WTC11 (cell line): ENCODE results near the gene TMEM120A. TPM values are rescaled to one million over a fixed set of nuclear protein-coding genes. Genes with fewer than 3 reads are reported as not detected.

Experiments used
- ATAC-seq: fragments of 200-7000 bp; cut with Tn5 transposase; 2 replicates; pipeline ENCODE4 v1.10.0; 2021; ENCODE audit warnings: mild to moderate bottlenecking, moderate library complexity
- Bru-seq: library from RNA; stranded (reverse); fragments of 400-500 nt; gene quantifications from one replicate; lab custom pipeline; 2021; lab: Mats Ljungman, UMichigan
- CTCF ChIA-PET: fragments of 300-600 bp; sonication (Branson Sonifier 250); formaldehyde crosslinking; loops from one replicate; lab custom pipeline; 2021; ENCODE audit warnings: antibody characterized with exemption; lab: Charles Lee
- POLR2A ChIA-PET: fragments of 350-600 bp; sonication (Branson Sonifier 250); formaldehyde crosslinking; loops from one replicate; lab custom pipeline; 2021; ENCODE audit warnings: antibody characterized with exemption; lab: Charles Lee
- DNase-seq: peaks from one replicate; pipeline ENCODE4 v3.0.0; 2021; ENCODE audit warnings: low spot score
- H3K27ac Mint-ChIP-seq: 2 replicates; pipeline ENCODE4 v1.8.0; 2021; ENCODE audit warnings: mixed read lengths
- H3K27me3 Mint-ChIP-seq: 2 replicates; pipeline ENCODE4 v1.8.0; 2021; ENCODE audit warnings: low read depth, mild to moderate bottlenecking, moderate library complexity, mixed read lengths
- H3K36me3 Mint-ChIP-seq: 2 replicates; pipeline ENCODE4 v1.8.0; 2021; ENCODE audit warnings: mixed read lengths
- H3K4me1 Mint-ChIP-seq: 2 replicates; pipeline ENCODE4 v1.8.0; 2022; ENCODE audit warnings: mixed read lengths
- H3K4me3 Mint-ChIP-seq: 2 replicates; pipeline ENCODE4 v1.8.0; 2021; ENCODE audit warnings: mild to moderate bottlenecking, moderate library complexity, mixed read lengths
- H3K9me3 Mint-ChIP-seq: 2 replicates; pipeline ENCODE4 v1.8.0; 2021; ENCODE audit warnings: mixed read lengths
- ATF1 ChIP-seq: sonication (generic); formaldehyde crosslinking; IDR thresholded peaks from 2 replicates; pipeline ENCODE4 v1.8.1; 2023; ENCODE audit warnings: mild to moderate bottlenecking, moderate library complexity, missing genetic modification reagents
- ELF4 ChIP-seq: sonication (generic); formaldehyde crosslinking; IDR thresholded peaks from 2 replicates; pipeline ENCODE4 v1.8.1; 2022; ENCODE audit warnings: low read depth, mild to moderate bottlenecking, moderate library complexity, missing genetic modification reagents
- EMX1 ChIP-seq: fragments of 250-450 bp; sonication (Bioruptor Pico); IDR thresholded peaks from 2 replicates; pipeline ENCODE4 v1.8.0; 2021; ENCODE audit warnings: mild to moderate bottlenecking
- ESRRA ChIP-seq: sonication (generic); formaldehyde crosslinking; IDR thresholded peaks from 2 replicates; pipeline ENCODE4 v1.8.1; 2022; ENCODE audit warnings: mild to moderate bottlenecking, missing genetic modification reagents, borderline replicate concordance
- FOXK1 ChIP-seq: sonication (generic); formaldehyde crosslinking; IDR thresholded peaks from 2 replicates; pipeline ENCODE4 v1.8.0; 2022; ENCODE audit warnings: mild to moderate bottlenecking, moderate library complexity, missing genetic modification reagents
- FOXP4 ChIP-seq: sonication (generic); formaldehyde crosslinking; IDR thresholded peaks from 2 replicates; pipeline ENCODE4 v1.8.0; 2022; ENCODE audit warnings: mild to moderate bottlenecking, missing genetic modification reagents
- HMGA2 ChIP-seq: fragments of 250-450 bp; sonication (Bioruptor Pico); IDR thresholded peaks from 2 replicates; pipeline ENCODE4 v1.4.0; 2021; ENCODE audit warnings: mild to moderate bottlenecking, moderate library complexity
- KAT7 ChIP-seq: sonication (generic); formaldehyde crosslinking; IDR thresholded peaks from 2 replicates; pipeline ENCODE4 v1.8.1; 2023; ENCODE audit warnings: missing genetic modification reagents, mild to moderate bottlenecking, borderline replicate concordance
- MXD4 ChIP-seq: fragments of 250-450 bp; sonication (Bioruptor Pico); IDR thresholded peaks from 2 replicates; pipeline ENCODE4 v1.8.0; 2021; ENCODE audit warnings: mild to moderate bottlenecking, moderate library complexity, borderline replicate concordance
- MYBL2 ChIP-seq: sonication (generic); formaldehyde crosslinking; IDR thresholded peaks from 2 replicates; pipeline ENCODE4 v1.8.1; 2023; ENCODE audit warnings: mild to moderate bottlenecking, moderate library complexity, missing genetic modification reagents
- NFE2L1 ChIP-seq: sonication (generic); formaldehyde crosslinking; IDR thresholded peaks from 2 replicates; pipeline ENCODE4 v1.8.1; 2023; ENCODE audit warnings: missing genetic modification reagents
- NFYB ChIP-seq: sonication (generic); formaldehyde crosslinking; conservative IDR thresholded peaks from 2 replicates; pipeline ENCODE4 v1.8.0; 2022; ENCODE audit warnings: low read depth, missing genetic modification reagents
- NR2C2 ChIP-seq: sonication (generic); formaldehyde crosslinking; IDR thresholded peaks from 2 replicates; pipeline ENCODE4 v1.8.0; 2022; ENCODE audit warnings: mild to moderate bottlenecking, missing genetic modification reagents
- OVOL2 ChIP-seq: fragments of 250-450 bp; sonication (Bioruptor Pico); IDR thresholded peaks from 2 replicates; pipeline ENCODE4 v1.9.0; 2021; ENCODE audit warnings: mild to moderate bottlenecking, borderline replicate concordance
- PRDM15 ChIP-seq: sonication (generic); formaldehyde crosslinking; IDR thresholded peaks from 2 replicates; pipeline ENCODE4 v1.8.0; 2022; ENCODE audit warnings: missing genetic modification reagents
- RORB ChIP-seq: fragments of 250-450 bp; sonication (Bioruptor Pico); IDR thresholded peaks from 2 replicates; pipeline ENCODE4 v1.9.0; 2021; ENCODE audit warnings: mild to moderate bottlenecking
- TEAD1 ChIP-seq: sonication (generic); formaldehyde crosslinking; IDR thresholded peaks from 2 replicates; pipeline ENCODE4 v1.8.0; 2022; ENCODE audit warnings: mild to moderate bottlenecking, missing genetic modification reagents
- ZBTB21 ChIP-seq: sonication (generic); formaldehyde crosslinking; IDR thresholded peaks from 2 replicates; pipeline ENCODE4 v1.8.1; 2023; ENCODE audit warnings: mild to moderate bottlenecking, missing genetic modification reagents, borderline replicate concordance
- ZNF121 ChIP-seq: sonication (generic); formaldehyde crosslinking; IDR thresholded peaks from 2 replicates; pipeline ENCODE4 v1.8.0; 2023; ENCODE audit warnings: missing genetic modification reagents
- ZNF232 ChIP-seq: sonication (generic); formaldehyde crosslinking; IDR thresholded peaks from 2 replicates; pipeline ENCODE4 v1.8.0; 2022; ENCODE audit warnings: mild to moderate bottlenecking, missing genetic modification reagents
- ZNF396 ChIP-seq: fragments of 250-450 bp; sonication (Bioruptor Pico); IDR thresholded peaks from 2 replicates; pipeline ENCODE4 v1.8.0; 2021; ENCODE audit warnings: mild to moderate bottlenecking, moderate library complexity, borderline replicate concordance
- ZNF416 ChIP-seq: fragments of 250-450 bp; sonication (Bioruptor Pico); IDR thresholded peaks from 2 replicates; pipeline ENCODE4 v1.9.0; 2021; ENCODE audit warnings: mild to moderate bottlenecking, inconsistent platforms
- long read RNA-seq, 3 experiments: library from RNA in 1 of 3; library from capped mRNA in 1 of 3; library from polyadenylated mRNA in 1 of 3; unstranded in 2 of 3; stranded (forward) in 1 of 3; transcript quantifications; one replicate each; pipeline ENCODE4 v2.0.0, GENCODE V29; 2021
- total RNA-seq: library from RNA; stranded (reverse); gene quantifications from 3 replicates; pipeline ENCODE4 v1.2.3, GENCODE V29; 2021
- TF ChIP-seq, protein P1 (sequence below): sonication (generic); formaldehyde crosslinking; IDR thresholded peaks from 2 replicates; pipeline ENCODE4 v1.8.0; 2022; ENCODE audit warnings: mild to moderate bottlenecking, missing genetic modification reagents
- TF ChIP-seq, protein P2 (sequence below): sonication (generic); formaldehyde crosslinking; IDR thresholded peaks from 2 replicates; pipeline ENCODE4 v1.8.1; 2023; ENCODE audit warnings: mild to moderate bottlenecking, missing genetic modification reagents
- TF ChIP-seq, protein P3 (sequence below): sonication (generic); formaldehyde crosslinking; IDR thresholded peaks from 2 replicates; pipeline ENCODE4 v1.8.1; 2023; ENCODE audit warnings: mild to moderate bottlenecking, missing genetic modification reagents, moderate library complexity
- TF ChIP-seq, protein P4 (sequence below): sonication (generic); formaldehyde crosslinking; IDR thresholded peaks from 2 replicates; pipeline ENCODE4 v1.8.1; 2022; ENCODE audit warnings: mild to moderate bottlenecking, missing genetic modification reagents, moderate library complexity, borderline replicate concordance

TMEM120A gene
- total RNA-seq (20.1 to 23.0 TPM (median 21.9 TPM) in 3 replicates), Bru-seq, nascent RNA (percentile 38 among the genes with signal in this experiment)
- long read RNA-seq, experiment 1, transcript TMEM120A-214 (12 exons, 1,456 nt) = major isoform, 62 of 80 reads
- long read RNA-seq, experiment 1, transcript TMEM120A-204 (11 exons, 1,352 nt) = minor isoform, 6 of 80 reads
- long read RNA-seq, experiment 1, partial matches to known transcripts = 4 of 80 reads
- long read RNA-seq, experiment 1, other reads (novel, unspliced or antisense) = 7 of 80 reads
- long read RNA-seq, experiment 2, transcript TMEM120A-214 (12 exons, 1,456 nt) = major isoform, 22 of 38 reads
- long read RNA-seq, experiment 2, partial matches to known transcripts = 1 of 38 reads
- long read RNA-seq, experiment 2, other reads (novel, unspliced or antisense) = 13 of 38 reads
- long read RNA-seq, experiment 3, transcript TMEM120A-214 (12 exons, 1,456 nt) = major isoform, 11 of 16 reads
- long read RNA-seq, experiment 3, partial matches to known transcripts = 2 of 16 reads
- long read RNA-seq, experiment 3, other reads (novel, unspliced or antisense) = 2 of 16 reads

DNA sequence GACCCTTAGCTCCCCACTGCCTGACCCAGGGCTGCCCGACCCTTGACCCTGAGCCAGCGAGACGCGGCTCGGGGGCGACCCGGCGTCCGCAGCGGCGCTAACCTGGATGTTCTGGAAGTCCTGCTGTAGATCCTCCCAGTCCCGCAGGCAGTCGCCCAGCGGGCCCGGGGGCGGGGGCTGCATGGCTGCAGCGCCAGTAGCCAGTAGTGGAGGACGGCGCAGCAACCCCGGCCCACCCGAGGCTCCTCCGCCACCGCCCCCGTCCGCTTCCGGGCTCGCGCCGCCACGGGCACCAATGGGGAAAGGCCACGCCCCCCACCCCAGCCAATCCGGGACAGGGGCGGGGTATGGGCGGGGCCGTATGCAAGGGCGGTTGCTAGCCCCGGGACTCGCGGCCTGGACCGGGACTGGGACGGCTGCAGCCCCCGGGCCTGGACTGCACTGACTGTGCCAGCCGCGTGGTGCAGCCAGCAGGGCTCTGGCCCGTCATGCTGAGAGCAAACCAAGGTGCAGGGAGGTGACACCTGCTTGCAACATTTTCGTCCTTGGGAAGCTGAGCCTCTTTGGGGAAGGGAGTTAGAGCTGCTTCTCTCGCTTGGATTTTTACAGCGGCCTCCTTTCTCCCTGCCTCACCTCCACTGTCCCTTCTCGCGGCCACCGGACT, at the start of gene TMEM120A:
TMEM120A (minus strand) TSS at position 208 of the 664 bp plus-strand sequence; CDS start at position 183, 25 bp downstream.
- no peaks in the 10 kb centered on the region for H3K9me3 Mint-ChIP-seq
- peaks cover 2% of the 10 kb centered on the region; the same call in 1 of the 2 replicates for H3K36me3 Mint-ChIP-seq
- DNase-seq (peak; percentile 97), ATAC-seq (peak; percentile 89)
- CTCF ChIA-PET = interaction anchor here (1.0 to 3.3 kb wide), 4 partner anchors 22 to 268 kb away, joined by 3 to 17 read pairs (median 4); no protein-coding TSS in a partner anchor
- peaks cover 22% of the 10 kb centered on the region for H3K4me1 Mint-ChIP-seq
- peak within 1 kb of the TSS; percentile 73 for H3K4me3 Mint-ChIP-seq
- H3K27me3 Mint-ChIP-seq = no peaks in the 10 kb centered on the region
- POLR2A ChIA-PET = interaction anchor here (0.8 kb wide), 2 partner anchors 53 to 122 kb away, joined by 3 to 4 read pairs; partner anchors contain the start of genes MDH2 and STYXL1
- H3K27ac Mint-ChIP-seq = no peak within 1 kb of the TSS; the same call in 1 of the 2 replicates
- TF ChIP-seq ZNF121 (CRISPR knock-in tag) = peak; percentile 66
- 0 out of 2 replicates have a peak, but pooled peaks have one; percentile 44 for TF ChIP-seq ZNF416 (CRISPR knock-in tag)
- TF ChIP-seq ATF1 (CRISPR knock-in tag) = no peak
- TF ChIP-seq NR2C2 (CRISPR knock-in tag) = no peak
- TF ChIP-seq, protein P1, sequence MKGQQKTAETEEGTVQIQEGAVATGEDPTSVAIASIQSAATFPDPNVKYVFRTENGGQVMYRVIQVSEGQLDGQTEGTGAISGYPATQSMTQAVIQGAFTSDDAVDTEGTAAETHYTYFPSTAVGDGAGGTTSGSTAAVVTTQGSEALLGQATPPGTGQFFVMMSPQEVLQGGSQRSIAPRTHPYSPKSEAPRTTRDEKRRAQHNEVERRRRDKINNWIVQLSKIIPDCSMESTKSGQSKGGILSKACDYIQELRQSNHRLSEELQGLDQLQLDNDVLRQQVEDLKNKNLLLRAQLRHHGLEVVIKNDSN (CRISPR knock-in tag) = peak; percentile 67
- no peak for TF ChIP-seq RORB (CRISPR knock-in tag)
- TF ChIP-seq, protein P2, sequence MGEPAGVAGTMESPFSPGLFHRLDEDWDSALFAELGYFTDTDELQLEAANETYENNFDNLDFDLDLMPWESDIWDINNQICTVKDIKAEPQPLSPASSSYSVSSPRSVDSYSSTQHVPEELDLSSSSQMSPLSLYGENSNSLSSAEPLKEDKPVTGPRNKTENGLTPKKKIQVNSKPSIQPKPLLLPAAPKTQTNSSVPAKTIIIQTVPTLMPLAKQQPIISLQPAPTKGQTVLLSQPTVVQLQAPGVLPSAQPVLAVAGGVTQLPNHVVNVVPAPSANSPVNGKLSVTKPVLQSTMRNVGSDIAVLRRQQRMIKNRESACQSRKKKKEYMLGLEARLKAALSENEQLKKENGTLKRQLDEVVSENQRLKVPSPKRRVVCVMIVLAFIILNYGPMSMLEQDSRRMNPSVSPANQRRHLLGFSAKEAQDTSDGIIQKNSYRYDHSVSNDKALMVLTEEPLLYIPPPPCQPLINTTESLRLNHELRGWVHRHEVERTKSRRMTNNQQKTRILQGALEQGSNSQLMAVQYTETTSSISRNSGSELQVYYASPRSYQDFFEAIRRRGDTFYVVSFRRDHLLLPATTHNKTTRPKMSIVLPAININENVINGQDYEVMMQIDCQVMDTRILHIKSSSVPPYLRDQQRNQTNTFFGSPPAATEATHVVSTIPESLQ = no peak
- TF ChIP-seq EMX1 = no peak
- TF ChIP-seq ZNF396 (CRISPR knock-in tag) = no peak
- TF ChIP-seq, protein P3, sequence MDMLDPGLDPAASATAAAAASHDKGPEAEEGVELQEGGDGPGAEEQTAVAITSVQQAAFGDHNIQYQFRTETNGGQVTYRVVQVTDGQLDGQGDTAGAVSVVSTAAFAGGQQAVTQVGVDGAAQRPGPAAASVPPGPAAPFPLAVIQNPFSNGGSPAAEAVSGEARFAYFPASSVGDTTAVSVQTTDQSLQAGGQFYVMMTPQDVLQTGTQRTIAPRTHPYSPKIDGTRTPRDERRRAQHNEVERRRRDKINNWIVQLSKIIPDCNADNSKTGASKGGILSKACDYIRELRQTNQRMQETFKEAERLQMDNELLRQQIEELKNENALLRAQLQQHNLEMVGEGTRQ (CRISPR knock-in tag) = peak; percentile 71
- no peak for TF ChIP-seq ESRRA
- no peak; the same call in 1 of the 2 replicates for TF ChIP-seq ZNF232 (CRISPR knock-in tag)
- no peak for TF ChIP-seq ZBTB21 (CRISPR knock-in tag)
- no peak for TF ChIP-seq ELF4 (CRISPR knock-in tag)
- no peak for TF ChIP-seq TEAD1 (CRISPR knock-in tag)
- TF ChIP-seq MYBL2 (CRISPR knock-in tag) = 0 out of 2 replicates have a peak, but pooled peaks have one; percentile 67
- no peak for TF ChIP-seq HMGA2 (CRISPR knock-in tag)
- 0 out of 2 replicates have a peak, but pooled peaks have one; percentile 16 for TF ChIP-seq NFE2L1 (CRISPR knock-in tag)
- no peak for TF ChIP-seq MXD4 (CRISPR knock-in tag)
- TF ChIP-seq PRDM15 (CRISPR knock-in tag) = peak; percentile 84
- TF ChIP-seq NFYB (CRISPR knock-in tag) = peak; percentile 91
- TF ChIP-seq FOXK1 = peak; percentile 36; the same call in 1 of the 2 replicates
- 0 out of 2 replicates have a peak, but pooled peaks have one; percentile 72 for TF ChIP-seq KAT7
- 0 out of 2 replicates have a peak, but pooled peaks have one; percentile 47 for TF ChIP-seq FOXP4 (CRISPR knock-in tag)
- TF ChIP-seq OVOL2 (CRISPR knock-in tag) = no peak
- TF ChIP-seq, protein P4, sequence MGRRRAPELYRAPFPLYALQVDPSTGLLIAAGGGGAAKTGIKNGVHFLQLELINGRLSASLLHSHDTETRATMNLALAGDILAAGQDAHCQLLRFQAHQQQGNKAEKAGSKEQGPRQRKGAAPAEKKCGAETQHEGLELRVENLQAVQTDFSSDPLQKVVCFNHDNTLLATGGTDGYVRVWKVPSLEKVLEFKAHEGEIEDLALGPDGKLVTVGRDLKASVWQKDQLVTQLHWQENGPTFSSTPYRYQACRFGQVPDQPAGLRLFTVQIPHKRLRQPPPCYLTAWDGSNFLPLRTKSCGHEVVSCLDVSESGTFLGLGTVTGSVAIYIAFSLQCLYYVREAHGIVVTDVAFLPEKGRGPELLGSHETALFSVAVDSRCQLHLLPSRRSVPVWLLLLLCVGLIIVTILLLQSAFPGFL (CRISPR knock-in tag) = no peak
